ENCODE data around the gene SULT4A1.

The SULT4A1 gene

DNA sequence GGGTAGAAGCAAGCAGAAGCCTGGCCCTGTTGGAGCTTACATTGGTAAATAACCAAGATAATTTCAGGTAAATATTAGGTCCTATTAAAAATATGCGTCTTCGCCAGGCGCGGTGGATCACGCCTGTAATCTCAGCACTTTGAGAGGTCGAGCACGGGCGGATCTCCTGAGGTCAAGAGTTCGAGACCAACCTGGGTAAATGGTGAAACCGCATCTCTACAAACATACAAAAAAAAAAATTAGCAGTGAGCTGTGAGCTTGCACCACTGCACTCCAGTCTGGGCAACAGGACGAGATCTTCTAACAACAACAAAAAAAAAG lies 529 bp upstream of the SULT4A1 start:
- DNase-seq (ENCODE audit: insufficient read length, low spot score): no peak
- no peak for FAIRE-seq

DNA sequence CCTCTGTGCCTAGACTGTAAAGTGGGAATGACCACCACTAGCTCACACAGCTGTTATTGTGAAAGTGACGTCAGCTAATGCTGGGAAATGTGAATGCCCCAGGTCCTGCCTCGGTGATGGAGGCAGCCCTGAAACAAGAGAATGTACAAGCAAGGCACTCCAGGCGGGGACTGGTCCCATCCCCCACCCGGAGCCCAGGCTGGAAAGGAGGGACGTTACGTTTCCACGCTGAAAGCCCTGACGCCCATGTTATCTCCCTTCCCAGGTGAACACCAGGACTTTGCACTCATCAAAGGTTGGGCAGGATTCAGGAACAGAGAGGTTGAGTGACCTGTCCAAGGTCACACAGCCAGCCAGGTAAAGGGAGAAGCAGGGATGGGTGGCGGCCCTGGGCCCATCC lies 784 bp downstream of the SULT4A1 start:
- FAIRE-seq (no peak), DNase-seq (ENCODE audit: insufficient read length, low spot score) (no peak)

DNA sequence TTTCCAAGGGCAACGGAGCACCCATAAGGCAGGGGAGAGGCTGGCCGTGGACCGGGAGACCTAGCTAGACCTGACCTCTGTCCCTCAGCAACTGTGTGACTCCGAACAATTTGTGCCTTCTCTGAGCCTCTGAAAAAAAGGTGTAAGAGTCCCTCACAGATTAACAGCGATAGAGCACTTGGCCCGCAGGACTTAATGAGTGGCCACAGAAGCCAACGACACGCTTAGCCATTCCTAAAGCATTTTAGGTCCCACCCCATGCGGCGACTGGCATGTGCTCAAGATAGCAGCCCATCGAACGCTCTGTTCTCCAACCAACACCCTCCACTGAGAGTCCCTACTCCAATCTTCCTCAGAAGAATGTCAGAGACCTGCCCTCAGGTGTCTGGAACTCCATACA lies 1.5 kb downstream of the SULT4A1 start:
- DNase-seq (ENCODE audit: insufficient read length, low spot score): no peak
- FAIRE-seq: no peak

DNA sequence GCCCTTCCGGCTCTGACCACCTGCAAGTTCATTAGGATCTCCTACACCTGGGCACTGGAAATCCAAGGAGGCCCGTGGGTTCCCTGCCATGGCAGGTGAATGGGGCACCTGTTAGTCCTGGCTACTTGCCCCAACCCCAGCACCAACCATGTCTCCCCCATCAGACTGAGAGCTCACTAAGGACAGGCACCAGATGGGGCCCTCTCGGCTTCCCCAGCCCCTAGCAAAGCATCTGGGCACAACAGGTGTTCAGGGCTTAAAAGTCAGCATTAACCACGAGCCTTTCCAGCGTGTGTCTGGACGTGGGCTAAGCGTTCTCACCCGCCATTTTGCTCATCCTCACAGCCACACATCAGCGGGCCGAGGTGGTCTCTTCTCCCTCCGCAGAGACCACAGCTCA lies 2.2 kb downstream of the SULT4A1 start:
- no peak for FAIRE-seq
- DNase-seq (ENCODE audit: insufficient read length, low spot score): no peak

DNA sequence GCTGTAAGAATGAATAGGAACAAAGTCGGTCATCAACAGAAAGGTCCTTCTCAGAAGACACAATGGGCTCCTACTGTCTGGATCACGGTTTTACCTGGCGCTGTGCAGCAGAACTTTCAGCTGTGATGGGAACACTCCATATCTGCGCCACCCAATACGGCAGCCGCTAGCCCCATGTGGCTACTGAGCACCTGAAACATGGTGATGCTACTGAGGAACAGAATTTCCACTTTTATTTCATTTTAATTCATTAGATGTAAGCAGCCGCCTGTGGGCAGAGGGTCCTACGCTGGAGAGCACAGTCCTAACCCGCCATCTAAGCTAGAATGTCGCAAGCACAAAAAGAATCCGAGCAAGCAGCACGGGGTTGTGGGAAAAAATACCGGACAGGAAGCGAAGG lies 2.7 kb downstream of the SULT4A1 start:
- FAIRE-seq (no peak), DNase-seq (ENCODE audit: insufficient read length, low spot score) (no peak)

DNA sequence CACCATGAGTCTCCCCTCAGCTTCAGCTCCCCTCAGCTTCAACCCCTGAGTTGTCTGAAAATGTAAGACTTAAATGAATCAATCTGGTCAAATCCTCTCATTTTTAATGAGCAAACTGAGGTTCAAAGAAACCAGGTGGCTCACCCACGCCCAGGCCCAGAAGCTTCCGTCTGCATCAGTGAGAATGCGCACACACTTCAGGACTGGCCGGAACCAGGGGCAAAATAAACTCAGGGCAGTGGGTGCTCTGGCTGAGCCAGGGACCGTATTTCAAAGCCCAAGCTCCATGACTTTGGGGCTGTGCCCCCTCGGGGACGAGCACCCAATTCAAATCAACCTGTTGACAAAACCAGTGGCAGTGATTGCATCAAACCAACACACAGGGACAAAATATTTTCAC lies 3.1 kb downstream of the SULT4A1 start:
- FAIRE-seq (no peak), DNase-seq (ENCODE audit: insufficient read length, low spot score) (no peak)

DNA sequence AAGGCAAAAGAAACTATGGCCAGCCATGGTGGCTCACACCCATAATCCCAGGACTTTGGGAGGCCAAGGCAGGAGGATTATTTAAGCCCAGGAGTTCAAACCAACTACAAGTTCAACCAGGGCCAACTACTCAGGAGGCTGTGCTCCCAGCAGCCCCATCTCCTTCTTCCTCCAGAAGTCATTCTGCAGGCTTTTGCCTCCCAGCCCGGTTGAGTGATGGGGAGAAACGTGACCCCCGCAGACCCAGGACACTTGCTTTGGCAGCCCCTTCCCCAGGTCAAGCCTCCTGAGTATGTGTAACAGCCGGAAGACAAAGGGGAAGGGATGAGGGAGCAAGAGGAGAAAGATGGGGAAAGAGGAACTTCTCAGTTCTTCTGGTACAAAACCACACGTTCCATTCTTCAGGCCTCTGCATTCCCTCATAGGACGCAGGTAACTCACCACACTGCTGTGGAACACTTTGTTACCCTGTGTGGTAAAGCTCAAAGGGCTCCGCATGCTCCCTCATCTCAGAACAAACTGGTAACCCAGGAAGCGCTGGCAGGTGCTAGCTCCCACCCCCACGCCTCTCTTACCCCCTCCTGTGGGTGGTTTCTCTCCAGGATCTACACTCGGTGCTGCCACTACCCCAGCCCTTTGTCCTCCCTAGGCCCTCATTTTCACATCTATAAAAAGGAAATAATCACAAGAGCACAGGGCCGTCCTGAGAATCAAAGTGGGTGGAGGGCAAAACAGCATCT lies 4.0 kb downstream of the SULT4A1 start:
- DNase-seq (ENCODE audit: insufficient read length, low spot score) (no peak), FAIRE-seq (no peak)

DNA sequence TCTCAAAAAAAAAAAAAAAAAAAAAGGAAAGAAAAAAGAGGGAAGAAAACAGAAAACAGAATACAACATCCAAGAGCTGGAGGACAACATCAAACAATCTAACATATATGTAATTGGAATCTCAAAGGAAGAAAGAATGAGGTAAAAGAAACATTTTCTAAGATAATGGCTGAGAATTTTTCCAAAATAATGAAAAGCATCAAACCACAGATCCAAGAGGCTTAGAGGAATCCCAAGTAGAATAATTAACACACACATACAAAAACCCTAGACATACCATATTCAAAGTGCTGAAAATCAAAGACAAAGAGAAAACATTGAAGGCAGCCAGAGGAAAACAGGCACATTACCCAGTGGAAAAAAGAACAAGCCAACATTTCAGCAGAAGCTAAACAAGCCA lies 4.9 kb downstream of the SULT4A1 start:
- no peak for FAIRE-seq
- no peak for DNase-seq (ENCODE audit: insufficient read length, low spot score)

DNA sequence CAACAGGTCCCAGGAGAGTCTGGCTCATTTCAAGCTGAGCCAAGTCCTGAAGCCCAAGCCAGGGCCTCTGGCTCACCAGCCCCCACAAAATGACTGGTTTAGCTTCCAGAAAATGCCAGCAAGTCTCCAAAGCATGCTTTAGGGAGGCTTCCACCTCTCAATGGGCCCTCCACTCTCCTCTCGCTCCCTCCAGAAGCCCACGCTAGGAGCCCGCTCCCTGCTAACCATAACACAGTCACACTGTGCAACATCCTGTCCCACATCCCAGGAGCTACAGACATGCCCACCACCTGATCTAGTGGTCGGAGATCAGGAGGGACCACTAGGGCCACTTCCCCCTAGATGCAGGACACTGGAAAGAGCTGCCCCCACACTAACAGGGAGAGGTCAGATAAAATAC lies 6.9 kb downstream of the SULT4A1 start:
- FAIRE-seq: no peak

DNA sequence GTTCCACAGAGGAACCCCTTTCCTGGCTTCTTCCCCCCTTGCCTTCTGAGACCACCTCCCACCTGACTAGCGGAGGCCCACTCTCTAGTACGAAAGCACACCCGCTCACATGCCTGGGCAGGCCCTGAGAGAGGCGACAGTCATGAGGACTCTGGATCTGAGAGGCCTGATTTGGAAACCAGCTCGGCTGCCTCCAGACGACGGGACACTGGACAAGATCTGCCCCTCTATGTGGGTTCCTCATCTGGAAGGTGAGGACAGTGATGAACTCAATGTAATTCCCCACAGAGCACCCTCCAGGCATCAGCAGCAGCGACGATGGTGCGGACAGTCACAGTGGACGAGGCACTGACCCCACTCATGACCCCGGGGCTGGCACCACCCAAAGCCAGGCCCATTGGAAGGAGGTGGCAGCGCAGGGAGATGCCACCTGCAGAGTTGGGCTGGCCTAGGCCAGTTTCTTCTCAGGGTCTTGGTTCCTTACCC lies 7.5 kb downstream of the SULT4A1 start:
- FAIRE-seq: no peak
- DNase-seq (ENCODE audit: insufficient read length, low spot score): no peak

More for the DNA sequence above, 6.9 kb downstream of the SULT4A1 start:
- DNase-seq (ENCODE audit: insufficient read length, low spot score): no peak

DNA sequence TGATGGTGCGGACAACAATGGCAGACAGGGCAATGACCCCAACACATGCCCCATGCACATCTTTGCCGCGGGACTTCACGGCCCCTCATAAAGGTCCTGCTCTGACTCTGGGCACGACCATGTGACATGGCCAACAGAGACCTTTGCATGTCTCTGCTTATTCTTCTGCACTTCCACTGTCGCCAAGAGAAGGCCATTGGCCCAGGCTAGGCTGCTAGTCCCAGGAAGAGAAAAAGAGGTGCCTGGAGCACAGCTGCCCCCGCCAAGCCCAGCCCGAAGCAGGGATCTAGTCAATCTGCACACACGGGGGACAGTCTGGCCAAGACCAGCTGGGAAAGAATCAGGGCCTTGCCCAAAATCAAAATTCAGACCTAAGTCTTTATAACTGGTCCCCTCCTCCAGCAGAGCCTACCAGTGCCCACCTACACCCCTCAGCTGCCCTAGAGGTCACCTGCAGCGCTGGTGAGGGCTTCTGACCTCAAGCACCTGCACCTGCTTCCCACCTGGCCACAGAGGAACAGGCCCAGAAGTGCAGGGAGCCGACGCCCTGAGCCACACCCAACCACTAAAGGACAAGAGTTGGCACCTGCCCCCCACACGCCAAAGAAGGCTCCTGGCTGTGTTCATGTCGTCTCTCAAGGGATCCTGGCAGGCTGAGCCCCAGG lies 8.1 kb downstream of the SULT4A1 start:
- FAIRE-seq: no peak
- no peak for DNase-seq (ENCODE audit: insufficient read length, low spot score)

DNA sequence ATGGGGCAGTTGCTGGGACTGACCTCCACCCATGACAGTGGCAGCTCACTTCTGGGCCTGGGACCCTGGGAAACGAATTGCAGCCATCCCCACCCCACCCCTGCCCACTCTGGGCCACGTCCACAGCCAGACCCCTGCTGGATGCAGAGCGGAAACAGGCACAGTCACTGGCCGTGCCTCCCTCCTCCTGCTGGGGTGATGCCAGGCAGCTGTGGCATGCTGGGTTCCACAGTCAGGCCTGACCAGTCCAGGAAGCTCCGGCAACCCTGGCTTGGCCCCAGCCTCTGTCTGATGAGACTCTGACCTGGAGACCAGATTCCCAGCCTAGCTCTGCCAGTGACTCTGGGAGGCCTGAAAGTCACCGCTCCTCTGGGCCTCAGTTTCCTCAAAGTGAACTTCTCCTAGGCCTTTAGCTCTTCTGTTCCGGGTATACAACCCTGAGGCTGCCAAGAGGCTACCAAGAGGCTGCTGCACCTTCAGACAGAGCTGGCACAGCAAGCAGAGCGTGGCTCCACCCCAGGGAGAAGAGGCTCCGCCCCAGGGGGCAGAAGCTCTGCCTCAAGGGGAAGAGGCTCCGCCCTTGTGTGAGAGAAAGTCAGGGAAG lies 8.9 kb downstream of the SULT4A1 start:
- DNase-seq (ENCODE audit: insufficient read length, low spot score) (no peak), FAIRE-seq (no peak)

DNA sequence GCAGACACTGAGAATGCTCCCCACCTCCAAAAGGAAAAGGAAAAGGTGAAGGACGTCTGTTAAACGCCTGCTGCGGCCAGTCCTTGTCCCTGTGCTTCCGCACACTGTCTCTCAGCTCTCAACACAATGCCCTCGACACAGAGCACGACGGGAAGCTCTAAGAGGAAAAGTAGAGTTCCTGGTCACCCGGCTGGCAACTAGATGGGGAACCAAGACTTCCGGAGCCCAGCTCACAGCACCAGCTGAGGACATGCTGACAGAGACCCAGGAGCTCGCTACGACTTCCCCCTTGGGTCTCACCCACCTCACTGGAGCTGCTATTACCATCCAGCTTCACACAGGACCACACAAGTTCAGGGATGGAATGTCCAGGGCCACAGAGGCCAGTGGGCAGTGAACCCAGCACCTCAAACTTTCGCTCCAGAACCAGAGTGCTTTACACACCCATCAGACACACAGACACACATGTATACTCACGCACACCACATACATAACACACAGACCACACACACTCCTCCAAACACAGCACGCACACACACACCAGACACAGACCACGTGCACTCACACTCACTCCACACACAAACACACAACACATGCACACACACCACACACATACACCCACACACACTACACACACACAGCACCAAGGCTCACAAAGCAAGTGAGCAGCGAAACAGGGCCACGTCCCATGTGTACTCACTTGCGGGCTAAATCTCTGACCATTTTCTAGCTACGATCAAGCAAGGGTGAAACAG lies 9.6 kb downstream of the SULT4A1 start:
- FAIRE-seq: no peak
- no peak for DNase-seq (ENCODE audit: insufficient read length, low spot score)

DNA sequence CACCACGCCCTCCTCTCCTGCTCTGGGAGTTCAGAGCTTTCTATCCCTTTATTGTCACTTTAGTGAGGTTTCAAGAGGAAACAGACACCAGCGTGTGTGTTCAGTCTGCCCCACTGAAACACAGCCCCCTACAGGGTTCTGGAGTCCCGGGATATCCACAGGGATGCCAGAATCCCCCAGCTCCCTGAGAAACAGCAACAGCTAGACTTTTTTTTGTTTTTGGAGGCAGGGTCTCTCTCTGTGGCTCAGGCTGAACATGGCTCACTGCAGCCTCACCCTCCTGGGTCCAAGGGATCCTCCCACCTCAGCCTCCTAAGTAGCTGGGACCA lies 10.4 kb downstream of the SULT4A1 start:
- FAIRE-seq (no peak), DNase-seq (ENCODE audit: insufficient read length, low spot score) (no peak)

DNA sequence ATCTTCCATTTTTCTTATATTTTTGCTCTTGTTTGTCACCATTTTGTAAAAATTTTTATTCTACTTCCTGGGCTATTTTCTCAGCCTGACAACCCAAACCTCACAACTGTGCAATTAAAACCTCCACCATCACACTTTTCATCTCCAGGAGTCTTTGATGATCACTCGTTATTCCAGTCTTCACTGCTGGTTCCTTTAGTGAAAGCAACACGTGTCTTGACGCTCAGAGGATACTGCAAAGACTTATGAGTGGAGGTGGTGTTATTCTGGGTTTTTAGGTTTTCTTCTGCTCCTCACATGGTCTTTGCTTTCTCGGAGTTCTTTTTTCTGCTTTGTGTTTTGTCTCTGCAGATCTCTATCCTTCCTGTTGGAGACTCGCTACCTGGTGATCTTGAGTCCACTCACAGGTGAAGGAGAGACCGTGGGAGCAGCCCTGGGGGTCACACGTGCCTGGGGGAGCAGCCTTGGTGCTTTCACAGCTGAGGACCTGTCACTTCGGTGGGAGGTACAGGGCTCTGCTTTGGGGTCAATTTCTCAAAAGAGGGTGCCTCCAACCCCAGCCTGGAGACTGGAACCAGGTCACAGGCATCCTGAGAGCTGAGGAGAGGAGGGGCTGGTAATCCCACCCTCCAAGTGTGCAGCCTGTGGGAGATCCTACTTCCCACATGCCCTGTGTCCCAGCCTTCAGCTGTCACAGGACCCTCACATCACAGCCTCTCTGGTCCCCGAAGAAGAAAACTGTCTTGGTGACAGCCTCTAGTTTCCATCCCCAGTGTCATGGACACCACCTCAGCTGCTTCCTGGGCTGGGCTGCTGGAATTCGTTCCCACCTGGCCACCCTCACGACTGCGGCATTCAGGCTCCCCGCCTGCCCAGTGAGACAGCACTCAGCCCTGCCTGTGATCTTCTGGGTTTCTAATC lies 11.0 kb downstream of the SULT4A1 start:
- DNase-seq (ENCODE audit: insufficient read length, low spot score) (no peak), FAIRE-seq (no peak)

DNA sequence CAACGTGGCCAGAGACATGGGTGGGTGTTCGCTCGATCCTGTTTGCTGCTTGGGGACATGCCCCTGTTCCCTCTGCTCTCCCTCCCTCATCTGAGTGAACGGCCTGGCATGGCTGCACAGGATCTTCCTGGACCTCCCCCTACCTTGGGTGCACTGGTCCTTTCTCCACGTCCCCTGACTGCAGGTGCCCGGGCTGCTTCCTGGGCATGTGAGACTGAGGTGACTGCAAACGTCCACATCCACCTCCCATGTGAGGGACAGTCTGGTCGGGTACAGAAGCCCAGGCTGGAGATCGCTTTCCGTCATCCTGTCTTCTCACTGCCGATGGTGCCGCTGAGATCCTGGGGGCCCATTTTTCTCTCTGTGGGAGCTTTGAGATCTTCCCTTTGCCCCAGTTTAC lies 11.8 kb downstream of the SULT4A1 start:
- no peak for DNase-seq (ENCODE audit: insufficient read length, low spot score)
- no peak for FAIRE-seq

DNA sequence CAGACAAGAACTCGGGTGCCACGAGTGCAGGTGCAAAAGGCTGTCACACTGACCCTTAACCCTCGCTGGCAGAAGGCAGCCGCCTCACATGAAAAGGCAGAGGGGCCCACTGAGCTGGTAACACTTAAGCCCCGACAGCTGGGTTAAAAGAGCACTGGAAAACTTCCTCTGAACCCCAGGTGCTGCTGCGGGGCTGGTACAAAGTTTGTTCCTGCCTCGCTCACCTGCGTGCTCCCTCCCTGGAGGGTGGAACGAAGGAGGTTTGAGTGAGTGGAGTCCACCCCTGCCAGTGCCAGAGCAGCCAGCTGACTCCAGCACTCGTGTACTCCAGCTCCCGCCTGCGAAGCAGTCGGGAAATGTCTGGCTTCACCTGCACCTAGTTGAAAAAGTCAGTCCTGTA lies 12.6 kb downstream of the SULT4A1 start:
- no peak for FAIRE-seq
- DNase-seq (ENCODE audit: insufficient read length, low spot score): no peak

DNA sequence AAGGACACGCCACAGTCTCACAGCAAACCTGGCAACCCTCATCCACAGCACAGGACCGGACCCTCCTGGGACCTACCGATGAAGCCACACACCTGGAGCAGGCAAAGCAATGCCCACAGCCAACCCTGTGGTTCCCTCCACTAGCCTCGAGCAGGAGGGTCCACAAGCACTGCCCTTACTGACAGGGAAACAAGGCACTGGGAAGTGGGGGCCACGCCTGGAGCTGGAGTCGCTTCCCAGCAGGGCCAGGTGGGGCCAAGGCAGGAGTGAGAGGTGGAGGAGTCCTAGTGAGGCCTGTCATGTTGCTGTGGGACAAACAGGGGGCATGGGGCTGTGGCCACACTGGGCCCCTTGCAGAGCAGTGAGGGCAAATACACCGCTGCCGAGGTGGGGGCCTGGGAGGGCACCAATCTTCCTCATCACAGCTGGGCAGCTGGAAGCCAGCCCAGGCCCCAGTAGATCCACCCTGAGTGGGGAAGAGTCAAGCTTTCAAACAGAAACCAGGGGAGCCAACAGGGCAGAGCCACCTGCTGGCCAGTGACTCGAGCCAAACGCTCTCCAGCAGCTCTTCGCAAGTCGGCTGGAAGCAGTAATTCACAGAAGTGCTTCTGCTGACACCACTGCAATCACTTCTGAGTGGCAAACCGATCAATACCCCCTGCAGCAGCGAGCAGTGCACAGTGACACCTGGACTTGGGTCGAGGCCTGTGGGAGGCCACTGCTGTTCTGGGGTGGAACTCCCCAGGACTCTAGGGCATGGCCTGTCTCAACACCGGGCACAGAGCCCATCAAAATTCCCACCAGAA lies 13.7 kb downstream of the SULT4A1 start:
- DNase-seq (ENCODE audit: insufficient read length, low spot score) (no peak), FAIRE-seq (no peak)

DNA sequence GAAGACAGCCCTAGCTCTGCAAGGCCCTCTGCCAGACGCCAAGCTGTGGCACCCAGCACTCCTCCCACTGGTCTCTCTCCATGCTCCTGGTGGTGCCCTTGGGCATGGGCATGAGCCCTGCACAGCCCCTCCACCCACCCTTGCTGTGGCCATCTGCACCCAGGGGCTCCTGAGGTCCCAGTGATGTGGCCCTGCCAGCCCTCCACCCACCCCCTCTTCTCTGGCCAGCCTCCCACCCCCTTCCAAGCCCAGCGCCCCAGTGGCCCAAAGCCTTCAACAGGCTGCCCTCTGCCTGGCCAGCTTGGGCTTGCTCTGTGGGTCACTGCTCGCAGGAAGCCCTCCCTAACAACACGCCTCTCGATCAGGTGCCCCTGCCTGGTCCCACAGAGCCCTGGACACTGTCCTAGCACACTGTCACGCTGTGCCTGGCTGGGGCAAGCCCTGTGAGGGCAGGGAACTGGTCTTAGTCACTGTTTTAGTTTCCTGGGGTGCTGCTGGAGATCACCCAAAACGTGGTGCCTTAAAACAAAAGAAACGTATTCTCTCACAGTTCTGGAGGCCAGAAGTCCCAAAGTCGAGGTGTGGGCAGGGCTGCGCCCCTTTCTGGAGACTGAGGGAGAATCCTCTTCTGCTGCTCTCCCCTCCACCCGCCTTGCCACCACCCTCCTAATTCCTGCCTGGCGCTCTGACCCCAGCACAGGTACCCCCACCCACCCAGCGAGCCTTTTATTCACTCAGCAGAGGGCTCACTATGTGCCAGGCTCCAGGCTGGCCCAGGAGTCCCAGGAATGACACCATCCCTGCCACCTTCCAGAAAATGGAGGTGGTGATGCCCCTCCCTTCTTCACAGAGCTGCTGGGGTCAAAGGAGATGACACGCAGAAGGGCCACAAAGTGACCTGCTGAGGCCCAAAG lies 14.7 kb downstream of the SULT4A1 start:
- DNase-seq (ENCODE audit: insufficient read length, low spot score) (no peak), FAIRE-seq (no peak)

Data from GM19239 (cell line).